ENCODE data around the gene RNF207.

Gene RNF207, protein sequence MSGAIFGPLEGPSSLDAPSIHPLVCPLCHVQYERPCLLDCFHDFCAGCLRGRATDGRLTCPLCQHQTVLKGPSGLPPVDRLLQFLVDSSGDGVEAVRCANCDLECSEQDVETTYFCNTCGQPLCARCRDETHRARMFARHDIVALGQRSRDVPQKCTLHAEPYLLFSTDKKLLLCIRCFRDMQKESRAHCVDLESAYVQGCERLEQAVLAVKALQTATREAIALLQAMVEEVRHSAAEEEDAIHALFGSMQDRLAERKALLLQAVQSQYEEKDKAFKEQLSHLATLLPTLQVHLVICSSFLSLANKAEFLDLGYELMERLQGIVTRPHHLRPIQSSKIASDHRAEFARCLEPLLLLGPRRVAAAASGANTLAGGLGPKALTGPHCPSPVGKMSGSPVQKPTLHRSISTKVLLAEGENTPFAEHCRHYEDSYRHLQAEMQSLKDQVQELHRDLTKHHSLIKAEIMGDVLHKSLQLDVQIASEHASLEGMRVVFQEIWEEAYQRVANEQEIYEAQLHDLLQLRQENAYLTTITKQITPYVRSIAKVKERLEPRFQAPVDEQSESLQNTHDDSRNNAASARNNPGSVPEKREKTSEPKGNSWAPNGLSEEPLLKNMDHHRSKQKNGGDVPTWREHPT

DNA sequence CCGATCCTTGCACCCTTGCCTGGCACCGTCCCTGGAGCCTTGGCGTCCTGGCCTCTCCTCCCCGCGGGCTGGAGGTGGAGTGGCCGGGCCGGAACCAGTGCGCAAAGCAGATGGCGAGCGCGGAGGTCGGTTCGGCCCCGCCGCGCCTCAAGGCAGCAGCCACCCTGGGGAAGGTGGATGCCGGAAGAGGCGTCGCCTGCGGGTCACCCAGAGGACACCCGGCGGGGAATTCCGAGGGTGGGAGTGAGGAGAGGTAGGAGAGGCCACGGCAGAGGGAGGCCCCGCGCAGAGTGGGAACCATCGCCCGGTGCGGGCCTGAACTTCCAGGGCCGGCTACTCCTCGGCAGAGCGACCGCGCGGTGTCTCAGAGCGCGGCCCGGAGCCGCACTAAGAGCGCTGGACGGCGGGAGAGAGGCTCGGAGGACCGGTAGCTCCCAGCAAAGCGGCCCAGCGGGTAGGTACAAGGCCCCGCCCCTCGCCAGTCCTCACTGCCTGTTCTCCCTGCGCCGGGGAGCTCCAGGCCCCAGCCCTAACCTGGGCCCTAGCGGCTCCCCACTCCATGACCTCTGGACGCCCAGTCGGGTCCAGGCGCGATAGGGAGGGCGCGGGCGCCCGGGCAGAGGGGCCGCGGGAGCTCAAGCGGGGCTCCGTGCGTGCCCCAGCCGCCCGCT, at the start of gene RNF207:
TSS of gene RNF207 (plus strand) at position 271 of the 671 bp plus-strand sequence. CDS start 417 bp downstream, outside the sequence.
- peak; percentile 76 for DNase-seq

- no peak for DNase-seq
Observed at GRCh38 chr1:6157132-6157527, 48.8 kb upstream of the RNF207 start.

DNA sequence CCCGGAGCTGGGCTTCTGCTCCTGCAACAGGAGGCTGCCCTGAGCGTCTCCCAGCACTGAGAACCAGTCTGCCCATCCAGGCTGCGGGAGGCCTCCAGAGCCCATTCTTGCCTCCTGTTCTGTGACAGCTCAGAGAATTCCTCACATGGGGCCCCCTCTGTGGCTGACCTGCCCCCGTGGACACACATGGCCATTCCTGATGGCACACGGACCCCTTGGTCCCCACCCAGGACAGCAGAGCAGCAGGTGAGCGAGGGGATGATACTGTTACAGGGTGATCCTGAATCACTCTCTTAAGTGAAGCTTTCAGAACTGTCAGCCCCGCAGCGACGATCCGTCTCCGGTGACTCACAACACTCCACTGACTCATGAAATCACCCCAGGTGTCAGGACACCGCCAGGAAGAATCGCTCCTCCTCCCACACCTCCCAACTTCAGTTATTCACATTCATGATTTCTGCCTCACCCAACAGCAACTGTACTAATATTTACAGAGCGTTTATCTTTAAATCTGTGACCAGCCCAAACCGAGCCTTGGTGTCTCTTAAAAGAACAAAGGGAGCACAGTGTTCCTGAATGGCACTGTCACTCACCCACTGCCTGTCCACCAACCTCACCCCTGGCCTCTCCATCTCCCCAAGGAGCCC, 48.3 kb upstream of the RNF207 start:
- DNase-seq: no peak

DNA sequence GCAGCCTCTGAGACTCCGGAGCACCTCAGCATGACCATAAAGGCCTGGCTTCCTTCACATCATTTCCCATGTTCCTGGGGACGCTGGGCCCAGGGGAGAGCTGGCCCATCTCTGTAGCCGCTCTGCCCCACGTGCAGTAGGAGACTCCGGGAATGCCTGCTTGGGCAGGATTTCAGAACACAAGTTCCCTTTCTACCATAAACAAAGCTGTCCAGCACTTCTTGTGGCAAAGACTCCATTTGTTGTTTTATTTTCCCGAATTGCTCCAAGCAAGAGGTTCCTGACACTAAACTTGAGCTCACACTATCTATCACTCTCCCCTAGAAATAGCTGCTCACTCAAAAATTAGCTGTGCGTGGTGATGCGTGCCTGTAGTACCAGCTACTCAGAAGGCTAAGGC, 47.7 kb upstream of the RNF207 start:
- no peak for DNase-seq

GRCh38 chr1:6162341-6162740, 43.6 kb upstream of the RNF207 start:
- DNase-seq: no peak

GRCh38 chr1:6162773-6163172, 43.1 kb upstream of the RNF207 start:
- DNase-seq: no peak

DNA sequence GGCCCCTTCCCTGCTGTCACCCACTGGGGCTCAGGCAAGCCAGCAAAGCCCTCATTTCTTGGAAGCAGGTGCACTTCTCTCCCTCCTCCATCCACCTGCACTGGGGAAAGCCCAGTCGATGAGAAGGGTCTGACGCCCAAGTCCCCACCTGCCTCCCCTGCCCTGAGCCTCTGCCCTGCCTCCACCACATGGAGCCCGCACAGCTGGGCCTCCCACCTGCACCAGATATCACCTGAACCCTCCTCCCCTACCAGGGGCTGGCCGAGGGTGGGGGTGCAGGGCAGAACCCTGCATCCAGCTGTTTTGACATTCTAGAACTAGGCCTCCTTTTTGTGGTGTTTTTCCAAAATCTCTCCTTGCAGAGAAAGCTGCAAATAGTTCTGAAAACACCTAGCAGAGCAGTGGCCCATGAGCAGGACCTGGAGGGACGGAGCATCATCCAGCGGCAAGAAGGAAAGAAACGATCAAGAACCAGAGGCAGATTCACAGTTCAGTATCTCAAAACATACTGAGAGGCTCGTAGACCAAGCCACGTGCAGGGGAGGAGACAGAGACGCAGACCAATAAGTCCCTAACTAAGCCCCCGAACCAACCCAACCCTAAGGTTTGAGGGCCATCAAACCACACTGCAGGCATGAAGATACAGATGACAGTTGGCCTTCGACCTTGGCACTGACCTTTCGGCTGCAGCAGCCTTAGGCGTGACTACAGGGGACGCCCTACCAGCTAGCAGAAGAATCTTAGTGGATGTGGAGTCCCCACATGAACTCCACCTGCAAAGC, 42.5 kb upstream of the RNF207 start:
- DNase-seq: no peak

DNA sequence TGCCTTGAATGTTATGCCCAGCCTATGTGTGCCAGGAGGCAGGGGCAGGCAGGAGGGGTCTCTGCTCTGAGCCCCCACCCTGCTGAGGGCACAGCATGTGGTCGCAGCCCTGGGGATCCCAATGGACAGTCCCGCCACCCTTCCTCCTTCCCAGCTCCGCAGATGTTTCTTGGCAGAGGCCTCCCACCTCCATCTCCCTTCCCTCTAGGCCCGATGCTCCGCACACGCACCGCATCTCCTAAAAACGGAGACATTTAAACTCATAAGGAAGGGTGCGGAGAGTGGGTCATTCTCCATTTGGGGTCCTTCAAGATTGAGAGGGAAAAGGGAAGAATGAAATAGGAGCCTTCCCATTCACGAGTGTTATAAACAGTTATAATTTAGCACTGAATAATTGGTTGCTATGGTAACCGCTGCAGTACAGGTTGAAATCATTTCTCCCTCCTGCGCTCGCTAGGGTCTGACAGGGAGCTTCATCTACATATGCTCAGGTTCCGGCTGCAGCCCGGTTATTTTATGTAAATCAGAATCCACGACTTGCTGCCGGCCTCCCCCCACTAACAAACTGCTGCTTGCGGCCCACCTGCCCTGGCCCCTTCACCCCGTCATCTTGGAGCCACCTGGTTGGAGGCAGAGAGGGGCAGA, 41.8 kb upstream of the RNF207 start:
- DNase-seq: no peak

GRCh38 chr1:6165027-6165426, 40.9 kb upstream of the RNF207 start:
- no peak for DNase-seq

DNA sequence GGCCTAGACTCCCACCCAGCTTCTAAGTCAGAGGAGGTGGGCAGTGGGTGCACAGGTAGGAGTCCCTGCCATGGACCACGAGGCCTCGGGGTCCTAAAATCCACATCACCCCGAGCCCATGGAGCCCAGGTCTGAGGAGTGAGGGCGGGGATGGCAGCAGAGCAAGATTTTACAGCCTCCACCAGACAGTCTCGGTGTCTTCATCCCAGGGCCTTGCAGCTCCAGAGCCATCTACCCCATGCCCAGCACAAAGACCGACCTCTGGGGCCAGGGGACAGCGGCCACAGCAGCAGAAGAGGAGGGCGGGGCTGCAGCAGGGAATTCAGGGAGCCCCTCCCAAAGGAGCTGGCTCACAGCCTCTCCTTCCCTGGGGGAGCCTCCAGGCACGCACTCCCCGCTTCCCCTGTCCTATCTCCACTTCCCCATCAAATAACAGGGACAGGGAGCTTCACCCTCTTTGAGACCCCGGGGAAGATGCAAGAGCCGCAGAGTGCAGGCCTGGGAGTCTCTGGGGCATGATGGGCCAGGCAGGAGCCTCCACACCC, 40.4 kb upstream of the RNF207 start:
- no peak for DNase-seq

DNA sequence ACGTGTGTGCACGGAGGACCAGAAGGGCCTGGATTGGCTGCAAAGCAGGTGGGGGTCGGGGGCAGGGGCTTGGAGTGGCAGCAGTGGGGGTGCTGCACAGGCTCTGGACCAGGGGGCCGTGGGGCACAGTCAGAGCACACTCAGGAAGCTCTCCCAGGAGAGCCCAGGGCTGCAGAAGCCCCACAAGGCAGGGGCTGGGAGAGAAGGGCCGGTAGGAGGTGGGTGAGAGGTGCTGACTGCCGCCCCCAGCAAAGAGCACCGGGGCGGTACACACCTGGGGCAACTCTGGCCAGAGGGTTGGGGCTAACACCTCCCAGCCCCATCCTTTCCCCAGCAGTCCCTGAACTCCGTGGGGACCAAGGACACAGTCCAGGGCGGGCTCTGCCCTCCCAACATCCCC, 39.7 kb upstream of the RNF207 start:
- no peak for DNase-seq

- no peak for DNase-seq
Observed at GRCh38 chr1:6166655-6167390, 39.1 kb upstream of the RNF207 start.

- no peak for DNase-seq
Observed at GRCh38 chr1:6167391-6168303, 38.3 kb upstream of the RNF207 start.

GRCh38 chr1:6168947-6169586, 36.9 kb upstream of the RNF207 start:
- DNase-seq: no peak

- DNase-seq: no peak
Observed at GRCh38 chr1:6170116-6170741, 35.7 kb upstream of the RNF207 start.

DNA sequence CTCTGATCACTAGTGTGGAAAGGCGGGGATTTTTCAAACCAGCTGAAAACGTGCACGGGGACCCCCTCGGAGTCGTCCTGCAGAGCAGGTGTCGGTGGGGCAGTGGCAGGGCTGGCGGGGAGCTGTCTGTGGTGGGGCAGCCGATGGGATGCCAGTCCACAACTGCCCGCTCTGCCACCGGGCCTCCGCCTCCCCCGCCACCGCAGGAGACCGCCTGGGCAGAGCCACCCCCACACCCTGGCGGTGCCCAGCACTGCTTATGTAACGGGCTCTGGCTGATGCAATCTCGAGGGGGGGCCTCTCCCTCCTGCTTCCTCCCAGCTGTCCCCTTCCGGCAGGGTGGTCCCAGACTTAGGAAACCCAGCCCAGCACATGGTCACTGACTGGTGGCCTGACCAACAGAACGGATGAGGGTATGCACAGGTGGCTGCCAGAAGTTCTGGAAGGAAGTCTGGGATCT, 35.1 kb upstream of the RNF207 start:
- DNase-seq: no peak

DNA sequence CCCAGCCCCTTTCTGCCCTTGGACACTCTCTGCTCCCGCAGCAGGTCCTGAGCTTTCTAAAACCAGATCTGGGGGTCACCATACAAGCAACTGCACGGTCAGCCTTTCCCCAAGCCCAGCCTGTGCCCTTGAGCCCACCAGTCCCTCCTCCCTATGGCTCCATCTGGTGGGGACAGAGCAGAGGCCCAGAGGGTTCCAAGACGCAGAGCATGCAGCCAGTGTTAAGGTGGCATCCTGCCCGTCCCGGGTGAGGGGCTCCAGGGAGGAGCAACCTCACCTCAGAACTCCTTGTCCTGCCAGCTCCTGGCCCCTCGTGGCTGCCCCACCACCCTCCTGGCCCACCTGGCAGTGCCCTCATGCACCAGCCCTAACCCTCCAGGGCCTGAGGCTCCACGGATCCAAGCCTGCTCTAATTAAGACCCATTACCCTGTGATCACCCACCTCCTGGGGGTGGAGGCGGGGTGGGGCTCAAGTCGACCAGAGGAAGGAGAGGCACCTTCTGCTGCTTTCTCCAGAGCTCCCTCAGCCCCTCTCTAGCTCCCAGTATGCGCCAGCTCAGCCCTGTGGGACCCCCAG, 34.3 kb upstream of the RNF207 start:
- DNase-seq: no peak

DNA sequence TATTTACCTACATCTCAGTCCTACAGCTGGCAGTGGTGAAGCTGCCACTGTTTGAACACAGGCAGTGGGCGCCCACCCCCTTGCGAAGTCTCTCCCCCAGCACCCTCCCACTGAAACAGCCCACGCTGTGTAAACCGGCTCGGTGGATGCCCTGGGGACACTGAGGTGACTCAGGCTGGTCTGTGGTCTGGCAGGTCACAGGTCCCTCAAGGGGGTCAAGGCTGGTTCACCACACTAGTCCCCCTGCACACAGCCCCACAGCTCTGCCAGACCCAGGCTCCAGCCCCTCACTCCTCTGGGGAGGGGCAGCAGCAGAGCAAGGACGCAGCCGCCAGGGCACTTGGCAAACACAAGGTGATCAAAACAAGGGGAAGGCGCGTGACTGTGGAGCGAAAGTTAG, 33.4 kb upstream of the RNF207 start:
- DNase-seq: no peak

All from right forelimb (tissue), 1 donor.